MM.1S (cell line): Measurements from ENCODE around the gene INO80B.

Source experiments
- DNase-seq: peaks from one replicate; pipeline ENCODE4 v3.0.0-alpha.2; 2015
- H2AFZ ChIP-seq: fragments of 300-600 bp; sonication (generic); 2 replicates; pipeline ENCODE4 v1.6.0; 2016; ENCODE audit warnings: antibody characterized with exemption, low read length
- H3F3A ChIP-seq: fragments of 300-600 bp; sonication (generic); 2 replicates; pipeline ENCODE4 v1.6.1; 2016; ENCODE audit warnings: mild to moderate bottlenecking, antibody characterized with exemption, low read length, moderate library complexity, mixed read lengths; ENCODE audit not compliant: insufficient read depth
- H3K27ac ChIP-seq: fragments of 300-600 bp; sonication (generic); 2 replicates; pipeline ENCODE4 v1.5.1; 2016; ENCODE audit warnings: mild to moderate bottlenecking, low read length
- H3K27me3 ChIP-seq: fragments of 300-600 bp; sonication (generic); replicated peaks from 2 replicates; pipeline ENCODE4 v1.6.0; 2016; ENCODE audit warnings: low read length; ENCODE audit not compliant: insufficient read depth
- H3K36me3 ChIP-seq: fragments of 300-600 bp; sonication (generic); replicated peaks from 2 replicates; pipeline ENCODE4 v1.6.1; 2016; ENCODE audit warnings: mild to moderate bottlenecking, low read length, mixed read lengths; ENCODE audit not compliant: insufficient read depth
- H3K4me1 ChIP-seq: fragments of 300-600 bp; sonication (generic); 2 replicates; pipeline ENCODE4 v1.6.1; 2016; ENCODE audit warnings: low read length, mixed read lengths
- H3K4me2 ChIP-seq: fragments of 300-600 bp; sonication (generic); 2 replicates; pipeline ENCODE4 v1.6.0; 2016; ENCODE audit warnings: low read depth, low read length
- H3K4me3 ChIP-seq: fragments of 300-600 bp; sonication (generic); 2 replicates; pipeline ENCODE4 v1.5.1; 2016; ENCODE audit warnings: low read length, mixed read lengths
- H3K79me2 ChIP-seq: fragments of 300-600 bp; sonication (generic); 2 replicates; pipeline ENCODE4 v1.6.1; 2016; ENCODE audit warnings: mixed run types, low read length, mixed read lengths
- H3K9ac ChIP-seq: fragments of 300-600 bp; sonication (generic); 2 replicates; pipeline ENCODE4 v1.6.1; 2016; ENCODE audit warnings: low read length, mixed read lengths
- H3K9me2 ChIP-seq: fragments of 300-600 bp; sonication (generic); replicated peaks from 2 replicates; pipeline ENCODE4 v1.6.1; 2016; ENCODE audit warnings: mild to moderate bottlenecking, low read length, mixed read lengths; ENCODE audit not compliant: insufficient read depth
- H3K9me3 ChIP-seq: fragments of 300-600 bp; sonication (generic); replicated peaks from 2 replicates; pipeline ENCODE4 v1.6.1; 2016; ENCODE audit warnings: mild to moderate bottlenecking, low read length, mixed read lengths; ENCODE audit not compliant: insufficient read depth
- H4K20me1 ChIP-seq: fragments of 300-600 bp; sonication (generic); 2 replicates; pipeline ENCODE4 v1.6.1; 2016; ENCODE audit warnings: mild to moderate bottlenecking, low read length, moderate library complexity, mixed read lengths; ENCODE audit not compliant: insufficient read depth
- CTCF ChIP-seq: fragments of 300-600 bp; sonication (generic); IDR thresholded peaks from 2 replicates; pipeline ENCODE4 v1.5.1; 2016; ENCODE audit warnings: antibody characterized with exemption, low read length, mixed read lengths
- EZH2 ChIP-seq: fragments of 300-600 bp; sonication (generic); optimal IDR thresholded peaks from 2 replicates; pipeline ENCODE3; 2017; ENCODE audit warnings: low read depth, mild to moderate bottlenecking, antibody characterized with exemption, low read length, mixed read lengths
- EZH2phosphoT487 ChIP-seq: fragments of 300-600 bp; sonication (generic); IDR thresholded peaks from 2 replicates; pipeline ENCODE4 v1.6.1; 2018; ENCODE audit warnings: antibody characterized with exemption, low read length

INO80B gene

GRCh38 chr2:74502147-74502719 lies 47.3 kb downstream of the INO80B start:
- peaks cover 13% of the 10 kb centered on the region for H3K79me2 ChIP-seq
- H3F3A ChIP-seq: 0 out of 2 replicates have a peak, but pooled peaks cover 14% of the 10 kb centered on the region
- H3K4me2 ChIP-seq: peak overlapping the region; percentile 90
- peak overlapping the region; percentile 96 for H2AFZ ChIP-seq
- H4K20me1 ChIP-seq: no peaks in the 10 kb centered on the region
- peak overlapping the region; percentile 44; the same call in 1 of the 2 replicates for H3K9ac ChIP-seq
- no peaks in the 10 kb centered on the region for H3K9me3 ChIP-seq
- H3K4me3 ChIP-seq: peak overlapping the region; percentile 64
- DNase-seq: no peak
- no peaks in the 10 kb centered on the region for H3K9me2 ChIP-seq
- TF ChIP-seq CTCF (no peak), EZH2 (no peak), EZH2phosphoT487 (no peak)
- H3K4me1 ChIP-seq: peaks cover 9% of the 10 kb centered on the region
- peaks cover 25% of the 10 kb centered on the region for H3K27me3 ChIP-seq
- H3K27ac ChIP-seq: no peak overlapping the region
- H3K36me3 ChIP-seq: no peaks in the 10 kb centered on the region

- Histone ChIP-seq H3K4me3 (peak overlapping the region; percentile 64), H3K36me3 (no peaks in the 10 kb centered on the region), H3K9me2 (no peaks in the 10 kb centered on the region), H2AFZ (peak overlapping the region; percentile 96), H3K79me2 (peaks cover 13% of the 10 kb centered on the region), H3K27me3 (peaks cover 22% of the 10 kb centered on the region), H3K9me3 (no peaks in the 10 kb centered on the region), H3F3A (0 out of 2 replicates have a peak, but pooled peaks cover 14% of the 10 kb centered on the region), H3K27ac (no peak overlapping the region), H3K9ac (peak overlapping the region; percentile 44; the same call in 1 of the 2 replicates), H3K4me2 (peak overlapping the region; percentile 90), H3K4me1 (peaks cover 9% of the 10 kb centered on the region), H4K20me1 (no peaks in the 10 kb centered on the region)
- TF ChIP-seq EZH2 (no peak), CTCF (peak; percentile 44)
- DNase-seq: peak; percentile 58
Observed at GRCh38 chr2:74502720-74503505, 48.0 kb downstream of the INO80B start.

GRCh38 chr2:74503506-74504475 lies 48.9 kb downstream of the INO80B start:
- Histone ChIP-seq H3K27ac (no peak overlapping the region), H3K4me2 (peak overlapping the region; percentile 90), H3K4me1 (peaks cover 14% of the 10 kb centered on the region), H3K9ac (peak overlapping the region; percentile 44; the same call in 1 of the 2 replicates), H3K4me3 (peak overlapping the region; percentile 64), H3K79me2 (peaks cover 13% of the 10 kb centered on the region), H2AFZ (peak overlapping the region; percentile 96), H3F3A (0 out of 2 replicates have a peak, but pooled peaks cover 14% of the 10 kb centered on the region), H3K36me3 (no peaks in the 10 kb centered on the region), H3K9me2 (no peaks in the 10 kb centered on the region), H3K9me3 (no peaks in the 10 kb centered on the region), H3K27me3 (peaks cover 14% of the 10 kb centered on the region), H4K20me1 (no peaks in the 10 kb centered on the region)
- no peak for TF ChIP-seq EZH2phosphoT487
- no peak for TF ChIP-seq CTCF
- no peak for DNase-seq
